Activated CD4-positive, alpha-beta T cell treated with anti-CD3 and anti-CD28 coated beads for 36 hours (primary cell): ENCODE results near the gene FBXW11. TPM values are rescaled to one million over a fixed set of nuclear protein-coding genes. Genes with fewer than 3 reads are reported as not detected.

ENCODE experiments used
- ATAC-seq: fragments of 200-7000 bp; cut with Tn5 transposase; one replicate; pipeline ENCODE4 v1.10.0; 2021; ENCODE audit warnings: mild to moderate bottlenecking, moderate library complexity
- CTCF ChIA-PET: fragments of 350-600 bp; sonication (Branson Sonifier 250); formaldehyde crosslinking; loops from one replicate; lab custom pipeline; 2021; ENCODE audit warnings: antibody characterized with exemption; lab: Charles Lee
- POLR2A ChIA-PET: fragments of 350-600 bp; sonication (Branson Sonifier 250); formaldehyde crosslinking; loops from one replicate; lab custom pipeline; 2021; ENCODE audit warnings: antibody characterized with exemption, inconsistent platforms; lab: Charles Lee
- DNase-seq: peaks from one replicate; pipeline ENCODE4 v3.0.0-alpha.2; 2020
- H3K27ac Mint-ChIP-seq: one replicate; pipeline ENCODE4 v1.8.0; 2021; ENCODE audit warnings: mixed read lengths
- H3K27me3 Mint-ChIP-seq: one replicate; pipeline ENCODE4 v1.8.0; 2021; ENCODE audit warnings: mixed read lengths
- H3K36me3 Mint-ChIP-seq: one replicate; pipeline ENCODE4 v1.8.0; 2021; ENCODE audit warnings: low read depth, mixed read lengths
- H3K4me1 Mint-ChIP-seq: one replicate; pipeline ENCODE4 v1.8.0; 2021; ENCODE audit warnings: mixed read lengths
- H3K4me3 Mint-ChIP-seq: one replicate; pipeline ENCODE4 v1.8.0; 2021; ENCODE audit warnings: mild to moderate bottlenecking, moderate library complexity, mixed read lengths
- H3K9me3 Mint-ChIP-seq: one replicate; pipeline ENCODE4 v1.8.0; 2021; ENCODE audit warnings: low read depth, mixed read lengths
- intact Hi-C, 2 experiments: fragments of 100-400 bp; cut with DNase I in 1 of 2; cut with micrococcal nuclease in 1 of 2; formaldehyde crosslinking; loops; one replicate each; pipeline versions ENCODE4 v1.14.2 to v1.15.1; 2022 to 2024; cut with DNase I, micrococcal nuclease
- total RNA-seq, 2 experiments: library from RNA; stranded (reverse); gene quantifications; one replicate each; pipeline ENCODE4 v1.2.3, GENCODE V29; 2021

FBXW11 gene
- total RNA-seq, 2 experiments from 2014 or later: 33.8 to 39.5 TPM

DNA sequence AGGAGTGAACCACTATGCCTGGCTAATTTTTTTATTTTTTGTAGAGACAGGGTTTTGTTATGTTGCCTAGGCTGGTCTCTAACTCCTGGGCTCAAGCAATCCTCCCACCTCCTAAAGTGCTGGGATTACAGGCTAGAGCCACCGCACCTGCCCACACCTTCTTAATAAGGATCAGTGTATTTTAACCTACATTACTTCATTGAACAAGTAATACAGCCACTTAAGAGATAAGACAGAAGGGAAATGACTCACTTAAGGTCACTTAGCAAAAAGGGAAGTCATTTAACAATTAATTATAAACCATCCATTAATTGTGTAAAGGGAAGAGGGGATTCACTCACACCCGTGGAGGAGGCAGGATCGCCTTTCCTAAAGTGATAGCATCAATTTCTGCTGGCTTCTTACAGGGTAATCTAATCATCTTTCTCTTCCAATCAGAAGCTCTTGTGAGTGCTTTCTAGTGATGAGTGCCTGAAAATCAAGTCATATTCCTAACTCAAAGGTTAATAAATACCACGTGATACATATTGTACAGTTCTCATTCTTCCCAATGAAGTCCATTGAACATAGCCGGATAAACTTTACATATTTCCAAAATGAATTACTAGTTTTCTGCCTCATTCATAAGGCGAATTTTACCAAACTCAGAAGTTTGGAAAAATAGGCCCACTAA is 3.5 kb downstream of the FBXW11 start:
- POLR2A ChIA-PET: no interaction called here
- DNase-seq (no peak), ATAC-seq (no peak)
- H3K4me1 Mint-ChIP-seq: peaks cover 66% of the 10 kb centered on the region
- no peaks in the 10 kb centered on the region for H3K9me3 Mint-ChIP-seq
- CTCF ChIA-PET: interaction anchor here (0.9 to 5.5 kb wide), 5 partner anchors 18 to 290 kb away, joined by 3 to 57 read pairs (median 3); no protein-coding TSS in a partner anchor
- intact Hi-C loops: loop anchor here in 1 of 2 experiments (10.0 kb wide), 1 partner anchor 1142 kb away; the partner anchor contains the start of gene BNIP1
- no peak overlapping the region for H3K4me3 Mint-ChIP-seq
- no peaks in the 10 kb centered on the region for H3K27me3 Mint-ChIP-seq
- H3K36me3 Mint-ChIP-seq: peaks cover 22% of the 10 kb centered on the region
- peak overlapping the region; percentile 65 for H3K27ac Mint-ChIP-seq

DNA sequence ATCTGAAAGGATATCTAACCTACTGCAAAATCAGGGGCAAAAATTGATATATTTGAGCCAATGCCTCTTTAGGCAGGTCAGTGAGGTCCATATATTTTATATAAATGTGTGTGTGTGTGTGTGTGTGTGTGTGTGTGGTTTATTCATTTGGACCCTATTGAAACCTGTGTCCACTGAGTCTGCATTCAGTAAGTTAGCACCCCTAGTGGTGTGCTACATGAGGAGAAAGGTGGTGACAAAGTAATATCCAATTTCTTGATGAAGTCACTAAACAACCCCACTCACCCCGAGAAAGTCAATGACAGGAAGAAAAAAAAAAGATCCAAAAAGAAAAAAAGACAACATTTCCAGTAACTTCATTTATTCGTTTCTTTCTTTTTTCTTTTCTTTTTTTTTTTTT is 4.1 kb downstream of the FBXW11 start:
- ChIA-PET CTCF (no interaction called here), POLR2A (no interaction called here)
- intact Hi-C loops: loop anchor here in 1 of 2 experiments (10.0 kb wide), 1 partner anchor 1142 kb away; the partner anchor contains the start of gene BNIP1
- Mint-ChIP-seq H3K9me3 (no peaks in the 10 kb centered on the region), H3K4me3 (no peak overlapping the region), H3K27me3 (no peaks in the 10 kb centered on the region), H3K27ac (peak overlapping the region; percentile 14), H3K4me1 (peaks cover 66% of the 10 kb centered on the region), H3K36me3 (peaks cover 24% of the 10 kb centered on the region)
- ATAC-seq (no peak), DNase-seq (peak; percentile 13)

DNA sequence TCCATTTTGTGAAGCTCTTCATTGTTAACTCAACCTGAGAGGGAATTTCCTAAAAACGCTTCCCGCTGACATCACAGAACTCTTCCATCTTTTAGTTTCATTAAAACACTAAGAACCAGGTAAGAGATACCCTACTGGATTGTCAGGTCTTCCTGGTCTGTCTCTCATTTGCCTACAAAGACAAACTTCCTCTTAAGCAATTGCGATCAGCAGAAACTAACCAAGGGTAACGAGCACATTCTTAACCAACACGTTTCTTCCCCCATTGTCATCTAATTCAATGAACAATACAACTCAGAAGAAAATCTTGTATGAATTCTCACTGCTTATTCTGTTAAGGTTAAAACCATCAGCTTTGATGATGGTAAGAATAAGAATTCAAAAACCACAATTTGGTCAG is 6.6 kb downstream of the FBXW11 start:
- CTCF ChIA-PET: interaction anchor here (1.1 to 3.8 kb wide), 3 partner anchors 11 to 87 kb away, joined by 3 to 18 read pairs (median 5); no protein-coding TSS in a partner anchor
- Mint-ChIP-seq H3K36me3 (peaks cover 38% of the 10 kb centered on the region), H3K27ac (no peak overlapping the region), H3K27me3 (no peaks in the 10 kb centered on the region), H3K9me3 (no peaks in the 10 kb centered on the region), H3K4me1 (peaks cover 69% of the 10 kb centered on the region), H3K4me3 (no peak overlapping the region)
- ATAC-seq (no peak), DNase-seq (no peak)
- intact Hi-C loops: loop anchor here in 1 of 2 experiments (10.0 kb wide), 1 partner anchor 1145 kb away; the partner anchor contains the start of gene BNIP1
- POLR2A ChIA-PET: no interaction called here

- intact Hi-C loops: no loop called here
- H3K4me3 Mint-ChIP-seq: no peak overlapping the region
- peaks cover 68% of the 10 kb centered on the region for H3K4me1 Mint-ChIP-seq
- POLR2A ChIA-PET: no interaction called here
- H3K9me3 Mint-ChIP-seq: no peaks in the 10 kb centered on the region
- DNase-seq (no peak), ATAC-seq (peak; percentile 30)
- no peak overlapping the region for H3K27ac Mint-ChIP-seq
- CTCF ChIA-PET: interaction anchor here (1.3 to 3.8 kb wide), 2 partner anchors 10 to 87 kb away, joined by 5 to 18 read pairs; no protein-coding TSS in a partner anchor
- H3K36me3 Mint-ChIP-seq: peaks cover 39% of the 10 kb centered on the region
- no peaks in the 10 kb centered on the region for H3K27me3 Mint-ChIP-seq
Measured at GRCh38 chr5:171999100-171999499, 7.3 kb downstream of the FBXW11 start.

GRCh38 chr5:171997011-171997410 is 9.4 kb downstream of the FBXW11 start:
- DNase-seq (no peak), ATAC-seq (no peak)
- CTCF ChIA-PET: interaction anchor here (0.7 to 3.8 kb wide), 4 partner anchors 9 to 201 kb away, joined by 3 to 18 read pairs (median 7); partner anchors contain the start of gene FBXW11
- Mint-ChIP-seq H3K27ac (no peak overlapping the region), H3K36me3 (peaks cover 43% of the 10 kb centered on the region), H3K9me3 (no peaks in the 10 kb centered on the region), H3K4me1 (peaks cover 53% of the 10 kb centered on the region), H3K4me3 (no peak overlapping the region), H3K27me3 (no peaks in the 10 kb centered on the region)
- POLR2A ChIA-PET: no interaction called here
- intact Hi-C loops: no loop called here

DNA sequence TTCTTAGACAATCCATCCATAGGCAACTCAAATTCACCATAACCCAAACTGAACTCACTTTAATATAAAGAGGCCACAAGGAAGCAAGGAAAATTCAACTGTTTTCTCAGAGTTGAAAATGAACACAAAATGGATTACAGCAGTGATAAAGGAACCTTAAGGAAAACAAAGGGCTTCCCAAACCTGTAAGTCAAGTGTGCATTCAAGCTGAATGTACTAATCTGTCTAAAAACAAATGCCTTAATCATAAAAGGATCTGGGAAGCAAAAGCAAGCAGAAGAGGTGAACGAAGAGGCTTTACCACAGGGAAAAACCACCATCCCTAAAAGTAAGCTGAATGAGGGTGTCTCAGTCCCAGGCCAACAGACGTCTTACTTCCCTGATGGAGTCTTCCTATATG is 13.6 kb downstream of the FBXW11 start:
- H3K4me3 Mint-ChIP-seq: no peak overlapping the region
- intact Hi-C loops: no loop called here
- POLR2A ChIA-PET: no interaction called here
- no peaks in the 10 kb centered on the region for H3K9me3 Mint-ChIP-seq
- peaks cover 49% of the 10 kb centered on the region for H3K36me3 Mint-ChIP-seq
- ATAC-seq (no peak), DNase-seq (no peak)
- CTCF ChIA-PET: no interaction called here
- H3K27ac Mint-ChIP-seq: no peak overlapping the region
- H3K27me3 Mint-ChIP-seq: no peaks in the 10 kb centered on the region
- H3K4me1 Mint-ChIP-seq: peaks cover 48% of the 10 kb centered on the region

DNA sequence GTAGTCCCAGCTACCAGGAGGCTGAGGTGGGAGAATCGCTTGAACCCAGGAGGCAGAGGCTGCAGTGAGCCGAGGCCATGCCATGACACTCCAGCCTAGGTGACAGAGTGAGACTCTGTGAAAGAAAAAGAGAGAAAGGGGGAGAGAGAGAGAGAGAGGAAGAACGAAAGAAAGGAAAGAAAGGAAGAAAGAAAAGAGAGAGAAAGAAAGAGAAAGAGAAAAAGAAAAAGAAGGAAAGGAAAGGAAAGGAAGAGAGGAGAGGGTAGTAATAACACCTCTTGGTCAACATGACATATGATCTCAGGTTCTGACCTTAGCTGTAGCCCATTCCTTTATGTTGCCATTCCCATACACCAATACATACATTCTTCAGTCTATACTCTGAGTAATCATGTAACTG is 14.1 kb downstream of the FBXW11 start:
- Mint-ChIP-seq H3K27me3 (no peaks in the 10 kb centered on the region), H3K27ac (no peak overlapping the region), H3K9me3 (no peaks in the 10 kb centered on the region), H3K4me3 (no peak overlapping the region), H3K4me1 (peaks cover 46% of the 10 kb centered on the region), H3K36me3 (peaks cover 51% of the 10 kb centered on the region)
- no peak for ATAC-seq
- intact Hi-C loops: no loop called here
- ChIA-PET CTCF (interaction anchor here (0.6 kb wide), 1 partner anchor 67 kb away, joined by 3 read pairs; no protein-coding TSS in a partner anchor), POLR2A (no interaction called here)
- no peak for DNase-seq

DNA sequence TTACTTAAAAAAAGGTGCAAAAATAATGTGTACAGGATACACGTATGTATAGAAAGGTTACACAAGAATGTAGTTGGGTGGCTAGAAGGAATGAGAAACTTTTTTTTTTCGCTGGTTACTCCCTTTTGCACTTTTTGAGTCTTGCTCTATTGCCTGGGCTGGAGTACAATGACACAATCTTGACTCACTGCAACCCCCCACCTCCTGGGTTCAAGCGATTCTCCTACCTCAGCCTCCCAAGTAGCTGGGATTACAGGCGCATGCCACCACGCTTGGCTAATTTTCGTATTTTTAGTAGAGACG is 15.8 kb downstream of the FBXW11 start:
- CTCF ChIA-PET: no interaction called here
- Mint-ChIP-seq H3K36me3 (peaks cover 41% of the 10 kb centered on the region), H3K27me3 (no peaks in the 10 kb centered on the region), H3K27ac (no peak overlapping the region), H3K4me1 (peaks cover 49% of the 10 kb centered on the region), H3K9me3 (no peaks in the 10 kb centered on the region), H3K4me3 (no peak overlapping the region)
- DNase-seq: peak; percentile 13
- POLR2A ChIA-PET: no interaction called here
- ATAC-seq: no peak
- intact Hi-C loops: no loop called here

DNA sequence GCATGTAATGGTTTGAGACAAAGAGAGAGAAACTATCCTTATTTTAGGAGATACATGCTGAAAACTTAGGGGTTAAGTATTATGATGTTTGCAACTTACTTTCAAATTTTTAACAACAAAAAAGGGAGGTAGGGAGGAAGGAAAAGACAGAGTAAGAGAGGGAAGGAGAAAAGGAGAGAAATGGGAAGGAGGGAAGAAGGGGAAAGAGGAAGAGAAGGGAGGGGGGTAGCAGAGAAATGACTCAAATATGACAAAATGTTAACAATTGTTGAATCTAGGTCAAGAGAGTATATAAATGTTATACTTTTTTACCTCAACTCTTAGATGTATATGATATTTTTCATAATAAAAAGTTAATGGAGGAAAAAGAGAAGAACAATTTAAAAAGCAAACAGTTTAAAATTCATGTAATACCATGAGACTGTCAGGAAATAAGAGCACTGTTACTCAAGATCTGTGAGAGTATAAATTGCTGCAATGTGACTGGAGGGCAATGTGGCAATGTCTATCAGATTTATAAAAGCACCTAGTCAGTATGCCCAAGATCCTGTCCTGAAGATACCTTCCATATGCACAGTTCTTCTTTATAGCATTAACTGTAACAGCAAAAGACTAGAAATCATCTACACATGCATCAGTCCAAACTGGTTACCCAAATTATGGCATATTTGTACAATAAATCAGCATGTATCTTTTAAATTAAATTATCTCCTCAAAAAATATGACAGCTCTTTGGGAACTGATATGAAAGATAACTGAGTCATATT is 16.3 kb downstream of the FBXW11 start:
- no peak for ATAC-seq
- peaks cover 39% of the 10 kb centered on the region for H3K36me3 Mint-ChIP-seq
- peaks cover 51% of the 10 kb centered on the region for H3K4me1 Mint-ChIP-seq
- H3K27ac Mint-ChIP-seq: no peak overlapping the region
- no peaks in the 10 kb centered on the region for H3K27me3 Mint-ChIP-seq
- H3K4me3 Mint-ChIP-seq: no peak overlapping the region
- intact Hi-C loops: loop anchor here (1.0 to 2.0 kb wide), 8 partner anchors 15 to 234 kb away; no protein-coding TSS in a partner anchor
- ChIA-PET CTCF (interaction anchor here (0.6 to 1.4 kb wide), 5 partner anchors 9 to 59 kb away, joined by 3 to 5 read pairs (median 4); no protein-coding TSS in a partner anchor), POLR2A (interaction anchor here (1.0 to 1.1 kb wide), 2 partner anchors 15 to 16 kb away, joined by 3 to 8 read pairs; no protein-coding TSS in a partner anchor)
- no peak for DNase-seq
- no peaks in the 10 kb centered on the region for H3K9me3 Mint-ChIP-seq

- DNase-seq (peak; percentile 51), ATAC-seq (peak; percentile 63)
- peaks cover 2% of the 10 kb centered on the region for H3K9me3 Mint-ChIP-seq
- H3K4me3 Mint-ChIP-seq: no peak overlapping the region
- no peaks in the 10 kb centered on the region for H3K27me3 Mint-ChIP-seq
- intact Hi-C loops: loop anchor here (1.0 to 2.0 kb wide), 8 partner anchors 16 to 235 kb away; no protein-coding TSS in a partner anchor
- peaks cover 58% of the 10 kb centered on the region for H3K4me1 Mint-ChIP-seq
- H3K36me3 Mint-ChIP-seq: peaks cover 35% of the 10 kb centered on the region
- peak overlapping the region; percentile 71 for H3K27ac Mint-ChIP-seq
- ChIA-PET CTCF (interaction anchor here (0.6 to 1.4 kb wide), 6 partner anchors 10 to 463 kb away, joined by 3 to 5 read pairs (median 4); no protein-coding TSS in a partner anchor), POLR2A (interaction anchor here (0.7 to 1.1 kb wide), 3 partner anchors 16 to 186 kb away, joined by 3 to 8 read pairs (median 3); no protein-coding TSS in a partner anchor)
Measured at GRCh38 chr5:171989276-171989675, 17.2 kb downstream of the FBXW11 start.

GRCh38 chr5:171986772-171987171 is 19.7 kb downstream of the FBXW11 start:
- ChIA-PET POLR2A (no interaction called here), CTCF (interaction anchor here (0.7 to 4.4 kb wide), 3 partner anchors 20 to 376 kb away, joined by 3 to 14 read pairs (median 4); partner anchors contain the start of gene FBXW11)
- no peaks in the 10 kb centered on the region for H3K27me3 Mint-ChIP-seq
- H3K4me3 Mint-ChIP-seq: no peak overlapping the region
- DNase-seq (no peak), ATAC-seq (no peak)
- H3K27ac Mint-ChIP-seq: peak overlapping the region; percentile 3
- peaks cover 64% of the 10 kb centered on the region for H3K4me1 Mint-ChIP-seq
- H3K9me3 Mint-ChIP-seq: peaks cover 2% of the 10 kb centered on the region
- intact Hi-C loops: no loop called here
- peaks cover 36% of the 10 kb centered on the region for H3K36me3 Mint-ChIP-seq
